ENCODE data around the gene FOSB. TPM values are rescaled to one million over a fixed set of nuclear protein-coding genes. Genes with fewer than 3 reads are reported as not detected.

FOSB gene
- total and polyA plus RNA-seq, 9 of the 15 experiments (the other 6 are each of a cell fraction or from before 2014, with no cell fraction given) = 0.11 to 2.7 (median 0.73) TPM

DNA sequence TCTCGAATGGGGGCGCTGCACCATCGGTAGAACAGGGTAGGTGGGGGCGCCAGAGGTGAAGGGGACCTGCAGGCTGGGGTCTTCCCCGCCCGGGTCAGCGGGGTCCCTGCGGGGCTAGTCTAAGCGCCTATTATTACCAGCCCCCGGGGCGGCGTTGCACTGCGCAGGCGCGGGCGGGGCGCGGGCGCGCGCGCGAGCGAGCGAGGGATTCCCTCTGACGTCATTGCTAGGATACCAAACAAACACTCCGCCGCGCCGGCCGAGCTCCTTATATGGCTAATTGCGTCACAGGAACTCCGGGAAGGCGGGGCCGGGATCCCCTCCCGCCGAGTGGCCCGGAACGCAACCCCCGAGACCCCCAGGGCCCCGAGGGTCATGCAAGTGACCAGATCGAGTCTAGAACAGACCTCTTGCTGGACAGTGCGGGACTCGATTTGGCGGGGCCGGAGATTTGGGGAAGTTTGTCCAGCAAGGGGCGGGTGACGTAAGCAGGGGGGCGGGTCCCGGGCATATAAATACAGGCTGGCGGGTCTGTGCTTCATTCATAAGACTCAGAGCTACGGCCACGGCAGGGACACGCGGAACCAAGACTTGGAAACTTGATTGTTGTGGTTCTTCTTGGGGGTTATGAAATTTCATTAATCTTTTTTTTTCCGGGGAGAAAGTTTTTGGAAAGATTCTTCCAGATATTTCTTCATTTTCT is at the start of gene FOSB (continued):
- TF ChIP-seq, protein P1, sequence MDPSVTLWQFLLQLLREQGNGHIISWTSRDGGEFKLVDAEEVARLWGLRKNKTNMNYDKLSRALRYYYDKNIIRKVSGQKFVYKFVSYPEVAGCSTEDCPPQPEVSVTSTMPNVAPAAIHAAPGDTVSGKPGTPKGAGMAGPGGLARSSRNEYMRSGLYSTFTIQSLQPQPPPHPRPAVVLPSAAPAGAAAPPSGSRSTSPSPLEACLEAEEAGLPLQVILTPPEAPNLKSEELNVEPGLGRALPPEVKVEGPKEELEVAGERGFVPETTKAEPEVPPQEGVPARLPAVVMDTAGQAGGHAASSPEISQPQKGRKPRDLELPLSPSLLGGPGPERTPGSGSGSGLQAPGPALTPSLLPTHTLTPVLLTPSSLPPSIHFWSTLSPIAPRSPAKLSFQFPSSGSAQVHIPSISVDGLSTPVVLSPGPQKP (CRISPR knock-in tag; IDR thresholded peaks at IDR 0.05) = no peak
- TF ChIP-seq TBP (optimal IDR thresholded peaks at IDR 0.05; ENCODE audit: low read depth, low read length) = no peak
- TF ChIP-seq, protein P2, sequence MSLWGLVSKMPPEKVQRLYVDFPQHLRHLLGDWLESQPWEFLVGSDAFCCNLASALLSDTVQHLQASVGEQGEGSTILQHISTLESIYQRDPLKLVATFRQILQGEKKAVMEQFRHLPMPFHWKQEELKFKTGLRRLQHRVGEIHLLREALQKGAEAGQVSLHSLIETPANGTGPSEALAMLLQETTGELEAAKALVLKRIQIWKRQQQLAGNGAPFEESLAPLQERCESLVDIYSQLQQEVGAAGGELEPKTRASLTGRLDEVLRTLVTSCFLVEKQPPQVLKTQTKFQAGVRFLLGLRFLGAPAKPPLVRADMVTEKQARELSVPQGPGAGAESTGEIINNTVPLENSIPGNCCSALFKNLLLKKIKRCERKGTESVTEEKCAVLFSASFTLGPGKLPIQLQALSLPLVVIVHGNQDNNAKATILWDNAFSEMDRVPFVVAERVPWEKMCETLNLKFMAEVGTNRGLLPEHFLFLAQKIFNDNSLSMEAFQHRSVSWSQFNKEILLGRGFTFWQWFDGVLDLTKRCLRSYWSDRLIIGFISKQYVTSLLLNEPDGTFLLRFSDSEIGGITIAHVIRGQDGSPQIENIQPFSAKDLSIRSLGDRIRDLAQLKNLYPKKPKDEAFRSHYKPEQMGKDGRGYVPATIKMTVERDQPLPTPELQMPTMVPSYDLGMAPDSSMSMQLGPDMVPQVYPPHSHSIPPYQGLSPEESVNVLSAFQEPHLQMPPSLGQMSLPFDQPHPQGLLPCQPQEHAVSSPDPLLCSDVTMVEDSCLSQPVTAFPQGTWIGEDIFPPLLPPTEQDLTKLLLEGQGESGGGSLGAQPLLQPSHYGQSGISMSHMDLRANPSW (CRISPR knock-in tag; IDR thresholded peaks at IDR 0.05) = no peak
- TF ChIP-seq OTX1 (CRISPR knock-in tag; IDR thresholded peaks at IDR 0.05) = no peak
- no peak for TF ChIP-seq PHF20 (IDR thresholded peaks at IDR 0.05; ENCODE audit: partially characterized antibody)
- peak; percentile 83 for TF ChIP-seq MEIS2 (IDR thresholded peaks at IDR 0.05; ENCODE audit: partially characterized antibody)
- TF ChIP-seq RB1 (IDR thresholded peaks at IDR 0.05; ENCODE audit: low read depth) = peak; percentile 75
- TF ChIP-seq FOXP1 (CRISPR knock-in tag; IDR thresholded peaks at IDR 0.05) = no peak
- TF ChIP-seq RNF2 (IDR thresholded peaks at IDR 0.05) = no peak; the same call in 1 of the 2 replicates
- TF ChIP-seq TEAD1 (CRISPR knock-in tag; IDR thresholded peaks at IDR 0.05) = no peak
- no peak for TF ChIP-seq SRSF7 (optimal IDR thresholded peaks at IDR 0.05; ENCODE audit: low read depth, low read length)
- TF ChIP-seq EP300 (IDR thresholded peaks at IDR 0.05; ENCODE audit: low read length) = no peak
- no peak for TF ChIP-seq ZNF696 (CRISPR knock-in tag; conservative IDR thresholded peaks at IDR 0.05)
- no peak for TF ChIP-seq MCM5 (IDR thresholded peaks at IDR 0.05; ENCODE audit: low read depth)
- no peak for TF ChIP-seq BCL6 (CRISPR knock-in tag; IDR thresholded peaks at IDR 0.05)
- 0 out of 2 replicates have a peak, but pooled peaks have one; percentile 36 for TF ChIP-seq ZBED1 (IDR thresholded peaks at IDR 0.05)
- TF ChIP-seq, protein P3, sequence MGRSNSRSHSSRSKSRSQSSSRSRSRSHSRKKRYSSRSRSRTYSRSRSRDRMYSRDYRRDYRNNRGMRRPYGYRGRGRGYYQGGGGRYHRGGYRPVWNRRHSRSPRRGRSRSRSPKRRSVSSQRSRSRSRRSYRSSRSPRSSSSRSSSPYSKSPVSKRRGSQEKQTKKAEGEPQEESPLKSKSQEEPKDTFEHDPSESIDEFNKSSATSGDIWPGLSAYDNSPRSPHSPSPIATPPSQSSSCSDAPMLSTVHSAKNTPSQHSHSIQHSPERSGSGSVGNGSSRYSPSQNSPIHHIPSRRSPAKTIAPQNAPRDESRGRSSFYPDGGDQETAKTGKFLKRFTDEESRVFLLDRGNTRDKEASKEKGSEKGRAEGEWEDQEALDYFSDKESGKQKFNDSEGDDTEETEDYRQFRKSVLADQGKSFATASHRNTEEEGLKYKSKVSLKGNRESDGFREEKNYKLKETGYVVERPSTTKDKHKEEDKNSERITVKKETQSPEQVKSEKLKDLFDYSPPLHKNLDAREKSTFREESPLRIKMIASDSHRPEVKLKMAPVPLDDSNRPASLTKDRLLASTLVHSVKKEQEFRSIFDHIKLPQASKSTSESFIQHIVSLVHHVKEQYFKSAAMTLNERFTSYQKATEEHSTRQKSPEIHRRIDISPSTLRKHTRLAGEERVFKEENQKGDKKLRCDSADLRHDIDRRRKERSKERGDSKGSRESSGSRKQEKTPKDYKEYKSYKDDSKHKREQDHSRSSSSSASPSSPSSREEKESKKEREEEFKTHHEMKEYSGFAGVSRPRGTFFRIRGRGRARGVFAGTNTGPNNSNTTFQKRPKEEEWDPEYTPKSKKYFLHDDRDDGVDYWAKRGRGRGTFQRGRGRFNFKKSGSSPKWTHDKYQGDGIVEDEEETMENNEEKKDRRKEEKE (IDR thresholded peaks at IDR 0.05; ENCODE audit: borderline replicate concordance in 1 of 2, control insufficient read depth in 1 of 2, low read depth in 2 of 2, low read length in 1 of 2) = no peak
- no peak for TF ChIP-seq ZNF133 (CRISPR knock-in tag; IDR thresholded peaks at IDR 0.05)
- TF ChIP-seq ILF3 (IDR thresholded peaks at IDR 0.05; ENCODE audit: borderline replicate concordance) = no peak
- TF ChIP-seq FOSL1 (tag; conservative IDR thresholded peaks at IDR 0.05) = peak; percentile 71
- TF ChIP-seq, protein P4, sequence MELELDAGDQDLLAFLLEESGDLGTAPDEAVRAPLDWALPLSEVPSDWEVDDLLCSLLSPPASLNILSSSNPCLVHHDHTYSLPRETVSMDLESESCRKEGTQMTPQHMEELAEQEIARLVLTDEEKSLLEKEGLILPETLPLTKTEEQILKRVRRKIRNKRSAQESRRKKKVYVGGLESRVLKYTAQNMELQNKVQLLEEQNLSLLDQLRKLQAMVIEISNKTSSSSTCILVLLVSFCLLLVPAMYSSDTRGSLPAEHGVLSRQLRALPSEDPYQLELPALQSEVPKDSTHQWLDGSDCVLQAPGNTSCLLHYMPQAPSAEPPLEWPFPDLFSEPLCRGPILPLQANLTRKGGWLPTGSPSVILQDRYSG (tag; conservative IDR thresholded peaks at IDR 0.05; ENCODE audit: low read depth) = no peak
- TF ChIP-seq YBX1 (IDR thresholded peaks at IDR 0.05) = no peak
- TF ChIP-seq ETV5 (CRISPR knock-in tag; IDR thresholded peaks at IDR 0.05; ENCODE audit: low read depth) = no peak
